HG03196 (cell line): ENCODE data around the gene ULK3.

Source experiments
- ATAC-seq: cut with Tn5 transposase; IDR thresholded peaks from one replicate; pipeline ENCODE4 v1.9.1; 2021; ENCODE audit not compliant: unreplicated experiment

The ULK3 gene

DNA sequence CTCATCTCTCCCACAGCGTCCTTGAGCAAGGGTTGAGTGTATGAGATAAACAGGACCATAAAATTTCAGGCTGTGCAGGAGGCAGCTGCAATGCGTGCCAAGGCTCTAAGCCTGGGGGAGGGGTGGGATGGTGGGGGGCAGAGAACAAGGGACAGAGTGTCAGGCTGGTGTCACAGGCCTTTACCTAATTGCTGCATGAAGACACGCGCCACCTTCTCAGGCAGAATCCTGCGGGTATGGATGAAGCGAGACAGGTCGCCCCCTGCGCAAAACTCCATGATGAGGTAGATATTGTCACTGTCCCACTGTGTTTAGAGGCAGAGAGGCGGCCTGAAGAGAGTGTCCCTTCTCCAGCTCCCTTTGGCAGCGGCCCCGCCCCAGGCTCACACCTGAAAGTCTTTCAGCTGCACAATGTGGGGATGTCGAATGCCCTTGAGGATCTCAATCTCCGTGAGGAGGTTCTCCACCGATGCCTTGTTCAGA, 1.0 kb downstream of the ULK3 start:
- no peak for ATAC-seq

DNA sequence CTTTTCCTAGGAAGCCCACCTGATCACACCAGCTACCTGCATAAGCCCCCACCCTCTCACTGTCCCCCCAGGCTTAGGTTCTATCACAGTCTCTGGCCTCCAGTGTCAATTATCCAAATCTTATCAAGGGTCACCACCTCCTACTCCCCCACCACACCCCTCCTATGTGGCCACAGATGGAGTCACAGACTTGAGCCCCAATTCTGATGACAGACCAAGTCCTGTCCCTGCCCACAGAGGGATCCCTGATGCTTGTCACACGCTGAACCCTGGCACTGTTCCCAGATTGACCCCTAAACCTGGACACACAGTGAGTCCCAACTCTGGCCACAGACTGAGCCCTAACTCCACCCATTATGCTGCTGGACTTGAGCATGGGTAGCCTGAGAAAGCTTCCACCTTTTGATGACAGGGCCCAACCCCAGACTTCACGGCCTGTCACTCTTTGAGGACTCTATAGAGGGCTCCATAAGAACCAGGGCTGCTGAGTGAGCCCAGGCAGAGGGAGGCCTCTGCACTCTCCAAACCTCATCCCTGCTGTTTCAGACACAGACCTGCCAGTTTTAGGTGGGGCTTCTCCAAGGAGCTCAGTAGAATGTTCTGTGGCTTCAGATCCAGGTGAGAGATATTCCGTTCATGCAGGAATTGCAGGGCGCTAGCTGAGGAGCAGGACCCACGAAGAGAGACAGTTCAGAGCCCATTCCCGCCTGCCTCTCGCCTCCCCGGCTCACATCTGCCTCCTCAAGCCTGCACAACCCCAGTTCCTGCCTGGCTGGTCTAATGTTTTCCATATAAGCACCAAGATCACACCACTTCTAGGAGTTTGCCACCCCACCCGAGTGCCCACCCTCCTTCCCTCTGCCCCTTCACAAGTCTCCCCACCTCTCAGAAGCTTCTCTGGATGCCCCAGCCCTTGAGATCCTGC, 1.8 kb downstream of the ULK3 start:
- ATAC-seq, result no peak

DNA sequence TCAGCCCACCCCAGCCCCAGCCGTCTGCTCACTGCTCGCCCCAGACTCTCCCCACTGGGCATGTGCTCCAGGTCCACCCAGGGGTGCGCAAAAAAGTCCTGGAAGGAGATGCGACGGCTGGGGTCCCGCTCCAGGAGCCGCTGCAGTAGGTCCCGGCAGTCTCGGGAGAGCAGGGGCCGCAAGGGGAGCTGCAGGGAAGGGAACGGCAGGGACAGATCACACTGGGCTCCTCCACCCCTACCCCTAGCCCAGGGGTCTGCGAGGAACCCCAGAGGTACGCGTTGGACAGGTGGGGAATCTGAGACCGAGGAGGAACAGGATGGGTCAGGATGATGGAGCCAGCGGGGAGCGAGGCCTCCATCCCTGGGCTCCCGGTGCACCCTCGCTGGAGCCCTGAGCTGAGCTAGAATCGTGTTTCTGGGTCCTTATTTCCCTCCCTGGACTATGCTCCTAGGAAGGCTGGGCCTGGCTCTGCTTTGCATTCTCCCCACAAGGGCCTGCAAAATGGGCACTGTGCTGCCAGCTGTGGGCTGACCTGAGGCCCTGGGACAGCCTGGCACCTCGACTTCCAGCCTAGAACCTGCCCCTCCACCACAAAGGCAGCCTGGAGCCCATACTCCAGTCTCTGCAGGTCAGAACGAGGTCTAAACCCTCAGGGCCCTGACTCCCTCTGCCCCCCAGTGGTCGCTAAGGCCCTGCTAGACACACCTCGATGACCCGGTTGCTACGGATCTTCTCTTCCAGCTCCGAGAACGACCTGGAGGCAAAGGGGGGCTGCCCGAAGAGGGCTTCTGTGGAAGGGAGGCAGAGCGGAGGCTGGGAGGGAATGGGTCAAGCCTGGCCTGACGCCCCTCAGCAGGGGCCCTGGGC, 3.2 kb downstream of the ULK3 start:
- no peak for ATAC-seq

DNA sequence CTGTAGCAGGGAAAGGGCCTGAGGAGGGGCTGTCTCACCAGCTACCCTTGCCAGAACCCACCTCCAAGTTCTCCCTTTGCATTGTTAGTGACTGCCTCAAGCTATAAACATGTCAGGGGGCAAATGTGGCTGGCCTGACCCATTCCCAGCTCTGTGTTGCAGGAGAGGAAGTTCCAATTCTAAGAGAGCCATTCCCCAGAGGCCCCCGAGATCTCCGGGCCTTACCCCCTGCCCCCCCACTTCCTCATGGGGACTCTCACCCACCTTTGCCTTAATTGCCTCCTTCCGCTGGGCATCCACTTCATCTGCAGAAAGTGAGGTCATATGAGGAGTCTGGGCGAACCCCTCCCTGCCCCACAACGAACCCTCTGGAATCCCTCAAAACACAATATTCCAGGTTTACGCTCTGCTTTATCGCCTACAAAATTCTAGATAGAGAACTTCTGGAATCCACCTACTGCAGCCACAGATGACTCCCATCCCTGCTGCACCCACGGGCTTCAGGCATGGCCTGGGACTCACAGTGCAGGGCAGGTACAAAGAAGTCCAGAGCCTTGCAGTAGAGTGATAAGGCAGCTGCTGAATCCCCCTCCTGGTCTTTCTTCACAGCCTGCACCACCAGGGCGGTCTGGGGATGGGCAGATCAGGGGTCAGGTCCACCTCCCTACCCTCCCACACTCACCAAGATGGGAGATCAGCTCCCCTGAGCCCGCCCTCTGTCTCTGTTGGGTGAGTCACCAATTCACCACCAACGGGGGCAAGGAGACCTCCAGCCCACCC, 4.0 kb downstream of the ULK3 start:
- ATAC-seq, result no peak

DNA sequence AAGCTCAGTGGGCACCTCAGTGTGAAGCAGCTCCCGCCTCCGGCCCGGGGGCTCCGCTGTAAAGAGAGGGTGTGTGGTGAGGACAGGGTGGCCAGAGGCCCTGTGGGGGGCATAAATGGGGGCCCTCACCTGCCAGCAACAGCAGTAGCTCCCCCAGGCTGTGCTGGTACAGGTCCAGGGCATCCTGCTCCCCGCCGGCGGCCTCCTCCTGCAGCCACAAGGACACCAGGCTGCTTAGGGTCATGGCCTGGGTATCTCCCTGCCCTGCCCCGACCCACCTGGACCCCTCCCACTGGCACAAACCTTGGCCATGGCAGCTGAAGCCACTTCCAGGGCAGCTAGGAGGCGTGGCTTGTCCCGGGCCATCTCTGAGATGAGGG, 4.8 kb downstream of the ULK3 start:
- no peak for ATAC-seq

DNA sequence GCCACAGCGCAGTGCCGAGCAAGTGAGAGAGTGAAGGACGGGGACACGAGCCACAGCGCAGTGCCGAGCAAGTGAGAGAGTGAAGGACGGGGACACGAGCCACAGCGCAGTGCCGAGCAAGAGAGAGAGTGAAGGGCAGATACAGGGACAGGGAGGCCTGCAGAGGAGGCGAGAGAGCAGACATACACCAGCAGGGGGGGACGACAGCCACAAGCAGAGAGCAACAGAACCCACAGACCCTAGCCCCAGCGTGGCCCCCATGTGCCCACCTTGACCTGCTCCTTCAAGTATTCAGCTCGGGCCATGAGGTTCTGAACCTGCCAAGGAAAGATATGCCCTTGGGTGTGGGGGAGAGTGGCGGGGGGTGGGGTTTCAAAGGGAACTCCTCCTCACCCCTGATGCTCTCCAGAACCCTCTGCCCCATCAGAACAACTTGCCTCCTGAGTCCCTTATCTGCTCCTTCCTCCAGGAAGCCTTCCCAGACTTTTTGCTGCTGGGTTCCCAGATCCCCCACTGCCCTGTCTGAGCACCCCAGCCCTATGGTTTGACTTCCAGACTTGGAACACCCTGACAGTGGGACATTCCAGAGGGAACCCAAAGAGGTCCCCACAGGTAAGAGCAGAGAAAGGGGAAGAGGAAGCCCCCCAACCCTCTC, 5.3 kb downstream of the ULK3 start:
- ATAC-seq, result no peak

DNA sequence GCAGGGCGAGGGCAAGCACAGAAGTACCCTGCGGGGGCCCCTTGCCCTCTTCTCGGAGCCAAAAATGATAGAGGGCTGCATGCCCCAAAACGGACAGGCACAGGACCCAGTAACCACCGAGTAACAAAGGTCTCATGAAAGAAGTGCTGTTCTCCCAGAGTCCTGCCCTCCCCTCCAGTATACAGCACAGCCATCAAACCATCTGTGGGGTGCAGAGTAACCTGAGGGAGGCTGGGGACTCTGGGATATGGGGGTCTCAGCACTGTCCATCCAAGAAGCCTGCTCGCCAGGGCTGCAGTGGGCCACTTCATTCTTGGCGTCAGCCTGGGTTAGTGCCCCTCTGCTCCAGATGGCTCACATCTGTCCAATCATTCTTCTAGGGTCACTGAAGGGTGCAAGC, 6.1 kb downstream of the ULK3 start:
- ATAC-seq, result no peak

DNA sequence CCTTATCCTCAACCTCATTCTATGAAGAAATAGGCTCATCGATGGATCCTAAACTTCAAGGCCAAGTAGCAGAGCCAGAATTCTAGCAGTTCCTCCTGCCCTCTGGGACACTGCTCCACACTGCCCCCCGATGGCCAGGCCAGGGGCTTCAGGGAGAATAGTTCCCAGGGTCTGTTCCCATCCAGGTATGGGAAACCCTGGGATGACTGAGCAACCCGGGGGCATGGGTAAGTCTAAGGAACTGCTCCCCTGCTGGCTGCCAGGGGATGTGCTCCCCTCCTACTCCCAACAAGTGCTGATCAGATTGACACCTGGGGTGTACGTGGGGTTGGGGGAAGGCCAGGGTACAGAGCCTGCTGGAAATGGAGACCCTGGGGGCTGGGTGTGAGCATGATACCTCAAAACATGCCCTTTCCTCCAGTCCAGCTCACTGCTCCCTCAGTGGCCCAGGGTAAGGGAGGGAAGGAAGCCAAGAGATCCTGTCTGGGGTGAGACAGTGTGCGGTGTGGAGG, 7.6 kb downstream of the ULK3 start:
- ATAC-seq, result no peak

DNA sequence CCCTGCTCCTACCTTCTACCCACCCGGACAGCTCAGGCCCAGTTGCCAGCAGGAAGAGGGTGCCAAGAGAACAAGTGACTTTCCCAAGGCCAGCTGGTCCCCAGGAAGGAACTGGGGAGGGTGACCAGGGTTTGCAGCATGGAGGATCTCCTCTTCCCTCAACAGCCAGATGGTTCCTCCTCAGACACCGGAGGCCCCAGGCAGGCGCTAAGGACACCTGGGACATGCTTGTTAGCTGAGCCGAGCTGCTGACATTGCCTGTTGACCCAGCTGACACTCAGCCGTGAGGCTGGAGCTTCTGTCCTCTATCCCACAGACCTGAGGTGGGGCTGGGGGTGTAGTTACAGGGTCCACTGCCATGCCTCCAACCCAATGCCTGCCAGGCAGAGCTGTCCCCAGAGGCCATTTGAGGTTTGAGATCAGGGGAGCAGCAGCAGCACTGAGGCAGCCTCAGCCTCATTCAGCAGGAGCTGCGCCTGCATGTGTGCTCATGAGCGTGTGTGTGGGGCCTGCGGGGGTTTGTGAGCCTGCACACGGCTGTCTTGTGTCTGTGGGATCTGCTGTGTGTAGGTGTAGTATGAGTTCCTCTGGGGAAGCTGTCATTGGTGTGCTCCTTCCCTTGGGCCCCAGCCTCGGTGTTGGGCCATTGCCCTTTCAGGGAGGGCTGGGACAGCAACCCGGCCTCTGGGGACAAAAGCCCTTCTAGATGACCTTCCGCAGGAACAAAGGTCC, 9.4 kb downstream of the ULK3 start:
- no peak for ATAC-seq

DNA sequence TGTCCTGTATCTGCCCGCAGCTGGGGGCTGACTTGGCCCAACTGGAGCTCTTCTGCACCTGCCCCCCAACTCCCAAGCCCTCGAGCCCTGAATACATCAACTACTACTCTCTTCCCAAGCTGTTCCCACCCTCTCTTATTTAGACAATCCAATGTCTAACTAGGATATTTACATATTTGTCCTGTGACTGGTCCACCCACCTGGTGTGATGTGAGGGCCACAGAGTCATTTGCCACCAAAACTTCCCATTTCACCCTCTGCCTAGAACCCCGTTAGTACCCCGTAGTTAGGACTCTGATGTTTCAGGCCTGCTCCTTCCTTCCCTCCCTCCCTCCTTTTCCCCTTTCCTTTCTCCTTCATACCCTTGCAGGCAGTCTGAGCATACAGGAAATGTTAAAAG, 10.1 kb downstream of the ULK3 start:
- no peak for ATAC-seq

DNA sequence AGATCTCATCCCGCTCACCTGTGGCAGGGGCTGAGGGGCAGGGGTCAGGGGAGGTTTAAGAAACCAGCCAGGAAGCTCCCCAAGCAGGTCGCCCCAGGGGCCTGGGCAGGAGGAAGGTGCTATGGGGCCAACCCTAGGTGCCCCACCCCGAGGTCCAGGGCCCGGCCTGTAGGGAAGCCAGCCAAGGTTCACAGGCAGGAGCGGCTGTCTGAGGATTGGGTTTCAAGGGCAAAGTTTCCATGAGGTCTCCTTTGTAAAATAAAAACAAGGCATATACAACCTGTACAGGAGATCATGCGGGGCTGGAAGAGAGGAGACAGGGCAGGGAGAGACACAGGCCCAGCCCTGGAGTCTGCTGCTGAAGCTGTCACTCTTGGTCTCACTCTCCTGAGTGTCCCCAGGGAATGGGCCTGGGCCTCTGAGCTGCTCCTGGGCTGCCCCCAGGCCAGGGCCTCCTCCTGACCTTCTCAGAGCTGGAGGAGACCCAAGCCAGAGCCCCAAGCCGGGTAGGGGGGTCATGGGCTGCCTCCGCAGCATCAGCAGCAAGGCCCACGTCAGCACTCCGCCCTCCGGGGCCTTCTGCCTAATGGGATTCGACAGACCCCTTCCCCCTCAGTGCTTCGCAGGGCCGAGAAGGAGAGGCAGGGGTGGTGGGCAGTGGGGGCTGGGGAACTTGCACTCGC, 11.0 kb downstream of the ULK3 start:
- ATAC-seq, result no peak

DNA sequence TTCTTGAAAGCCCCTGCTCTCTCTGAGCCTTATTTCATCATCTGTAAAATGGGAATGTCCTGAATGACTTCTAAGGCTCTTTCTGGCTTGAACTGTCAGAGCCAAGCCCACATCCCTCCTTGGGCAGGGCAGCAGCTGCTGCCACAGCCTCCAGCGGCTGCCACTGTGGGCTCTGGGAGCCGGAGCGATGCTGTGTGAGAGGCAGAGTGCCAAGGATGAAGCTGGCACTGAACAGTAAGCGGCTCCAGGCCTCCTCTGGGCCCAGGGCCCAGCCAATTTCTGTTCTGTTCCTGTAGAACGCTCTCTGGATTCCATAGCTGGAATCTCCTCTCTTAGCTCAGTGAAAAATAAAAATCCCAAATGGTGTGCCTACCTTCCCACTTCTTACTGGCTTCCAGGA, 12.1 kb downstream of the ULK3 start:
- ATAC-seq, result no peak

DNA sequence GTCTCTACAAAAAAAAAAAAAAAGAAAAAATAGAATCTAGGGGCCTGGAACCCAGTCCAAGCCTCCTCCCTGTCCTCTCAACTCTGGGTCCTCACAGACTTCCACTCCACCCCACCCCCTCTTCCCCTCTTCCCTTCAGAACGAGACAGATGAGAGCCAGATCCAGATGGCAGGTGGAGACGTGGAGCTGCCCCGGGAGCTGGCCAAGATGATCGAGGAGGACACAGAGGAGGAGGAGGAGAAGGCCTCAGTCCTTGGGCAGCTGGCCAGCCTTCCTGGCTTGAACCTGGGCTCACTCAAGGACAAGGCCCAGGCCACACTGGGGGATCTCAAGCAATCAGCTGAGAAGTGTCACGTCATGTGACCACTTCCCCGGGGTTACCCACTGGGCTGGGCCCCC, 13.0 kb downstream of the ULK3 start:
- no peak for ATAC-seq

DNA sequence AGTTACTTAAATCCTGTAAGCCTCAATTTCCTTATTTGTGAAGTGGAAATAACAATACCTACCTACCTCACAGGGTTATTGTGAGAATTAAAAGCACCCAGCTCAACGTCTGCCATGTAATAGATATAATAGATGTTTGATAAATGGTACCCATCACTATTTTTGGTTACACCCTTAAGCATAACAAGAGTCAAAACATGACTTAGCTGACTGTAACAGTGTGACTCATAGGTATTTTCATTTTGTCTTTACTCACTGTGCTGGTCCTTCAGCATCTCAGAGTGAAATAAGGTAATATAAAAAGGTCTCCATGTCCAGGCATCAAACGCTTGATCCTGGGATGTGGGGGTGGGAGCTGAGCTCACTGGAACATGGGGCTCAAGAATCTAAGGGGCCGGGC, 13.5 kb downstream of the ULK3 start:
- no peak for ATAC-seq

DNA sequence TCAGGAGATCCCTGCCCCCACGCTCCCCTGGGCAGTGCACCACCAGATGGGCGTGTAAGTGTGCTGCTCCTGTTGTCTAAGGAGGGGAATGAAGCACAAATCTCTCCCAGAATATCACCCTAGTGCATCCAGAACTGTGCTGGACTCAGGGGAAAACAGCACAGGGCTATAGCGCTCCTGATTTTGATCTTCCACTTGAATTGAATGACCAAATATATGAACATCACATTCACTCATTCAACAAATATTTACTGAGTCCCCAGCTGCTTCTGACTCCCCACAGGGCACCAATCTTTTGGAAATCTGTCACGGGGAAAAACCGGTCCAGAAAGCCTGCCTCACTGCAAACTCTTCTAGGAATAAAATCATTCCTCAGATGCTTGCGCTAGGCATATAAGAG, 14.1 kb downstream of the ULK3 start:
- no peak for ATAC-seq

DNA sequence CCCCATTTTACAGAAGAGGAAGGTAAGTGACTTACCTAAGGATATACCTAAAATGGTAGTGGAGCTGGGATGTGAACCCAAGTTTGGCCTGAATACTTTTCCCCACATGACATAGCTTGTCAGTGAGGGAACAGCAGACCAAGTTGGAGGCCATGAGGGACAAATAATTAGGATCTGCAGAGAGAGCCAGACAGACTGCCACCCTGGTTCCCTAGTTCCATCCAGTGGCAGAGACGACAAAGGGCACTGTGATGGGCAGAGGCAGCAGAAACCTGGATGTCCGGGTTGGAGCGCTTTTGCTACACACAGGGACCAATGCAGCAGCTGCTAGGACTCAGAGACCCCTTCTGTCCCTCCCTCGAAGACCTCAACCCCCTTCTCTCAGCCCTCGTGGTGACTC, 15.3 kb downstream of the ULK3 start:
- no peak for ATAC-seq

DNA sequence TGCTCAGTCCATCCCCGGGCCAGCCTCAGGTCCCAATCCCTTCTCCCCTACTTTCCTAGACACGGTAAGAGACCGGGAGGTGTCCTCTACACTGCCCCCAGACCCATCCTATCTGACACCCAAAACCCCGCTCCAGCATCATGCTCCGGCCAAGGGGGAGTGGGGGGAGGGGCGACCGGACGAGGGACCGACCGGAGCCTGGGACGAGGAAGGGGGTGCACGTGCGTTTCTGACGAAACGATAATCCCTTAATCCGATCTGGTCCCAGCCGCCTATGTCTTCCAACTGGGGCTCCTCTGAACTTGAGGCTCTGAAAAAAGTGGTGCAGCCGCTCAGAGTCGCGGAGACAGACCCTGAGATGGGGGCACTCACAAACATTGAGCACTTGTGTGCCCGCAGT, 16.0 kb downstream of the ULK3 start:
- no peak for ATAC-seq

DNA sequence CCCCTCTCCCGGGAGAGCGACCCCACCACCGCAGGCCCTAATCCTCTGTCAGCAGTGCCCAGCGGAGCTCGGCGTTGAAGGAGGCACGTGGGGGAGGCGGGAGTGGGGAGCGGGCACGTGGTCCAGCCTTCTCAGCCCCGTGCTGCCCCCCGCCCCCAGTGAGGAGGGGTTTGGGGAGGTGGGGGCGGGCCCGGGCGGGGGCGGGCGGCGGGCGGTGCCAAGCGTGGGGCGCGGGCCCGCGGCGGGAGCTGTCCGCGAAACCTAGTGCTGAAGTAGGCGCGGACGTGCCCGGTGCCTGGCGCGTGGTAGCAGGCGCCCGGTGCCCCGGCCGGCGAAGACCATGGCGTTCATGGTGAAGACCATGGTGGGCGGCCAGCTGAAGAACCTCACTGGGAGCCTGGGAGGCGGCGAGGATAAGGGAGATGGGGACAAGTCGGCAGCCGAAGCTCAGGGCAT, 16.6 kb downstream of the ULK3 start, which contains the start of gene CPLX3:
CPLX3 (plus strand) TSS at position 264 of the 456 bp plus-strand sequence; CDS start at position 341, 77 bp downstream.
- no peak for ATAC-seq

DNA sequence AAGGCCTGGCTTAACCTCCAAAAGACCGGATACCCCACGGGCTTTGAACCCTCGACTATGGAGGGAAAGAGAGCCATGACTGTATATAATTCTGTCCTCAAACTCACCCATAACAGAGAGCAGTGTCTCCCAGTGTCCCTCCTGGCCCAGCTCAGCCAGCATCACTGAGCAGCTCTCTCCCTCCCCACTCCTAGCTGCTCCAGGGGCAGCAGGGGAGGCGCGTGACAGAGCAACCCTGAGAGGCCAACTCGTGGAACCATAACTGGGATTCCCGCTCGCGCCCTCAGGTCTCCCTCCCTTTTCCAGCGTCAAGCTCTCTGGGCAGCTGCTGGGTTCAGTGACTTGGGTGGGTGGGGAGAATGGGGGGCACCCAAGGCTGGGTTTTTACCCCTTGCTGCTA, 17.1 kb downstream of the ULK3 start:
- ATAC-seq, result no peak
